ENCODE results near the gene IGF2.
"Not testable (repeated sequence)": the region's sequence is repeated elsewhere in the genome, so short reads cannot be mapped to it uniquely, and the experiment has no call there.

Gene IGF2

DNA sequence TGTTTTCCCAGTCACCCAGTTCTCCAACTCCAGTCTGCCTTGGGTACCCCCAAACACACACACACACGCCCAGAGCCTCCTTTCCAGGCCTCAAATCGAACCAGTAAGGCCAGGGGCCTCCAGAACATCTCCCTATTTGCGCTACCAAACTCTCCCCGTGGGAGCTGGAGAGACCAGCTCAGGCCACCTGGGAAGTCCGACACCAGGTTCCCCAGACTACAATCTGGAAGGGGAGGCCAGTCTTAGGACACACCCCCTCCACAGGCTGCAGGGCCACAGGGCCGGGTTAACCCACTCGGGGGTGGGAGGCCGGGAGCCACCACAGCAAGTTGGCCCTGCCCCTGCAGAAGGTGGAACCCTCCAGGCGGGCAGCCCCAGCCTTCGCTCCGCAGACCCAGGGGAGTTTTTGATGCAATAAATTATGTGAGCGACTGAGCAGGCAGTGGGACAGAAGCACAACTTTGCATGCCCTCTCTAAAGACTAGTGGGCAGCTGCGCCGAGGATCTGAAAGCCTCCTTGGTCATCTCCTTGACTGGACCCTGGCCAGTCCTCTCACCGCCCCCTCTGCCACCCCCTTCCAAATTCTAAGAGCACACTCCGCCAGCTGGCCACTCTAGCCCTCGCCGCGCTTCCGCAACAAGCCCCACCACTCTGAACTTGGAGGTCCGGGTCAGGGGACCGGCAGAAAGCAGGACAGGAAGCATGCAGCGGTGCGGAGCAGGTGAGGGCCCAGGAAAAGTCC lies 2.8 kb downstream of the IGF2 start:
- DNase-seq (ENCODE audit: low read depth in 2 of 2): no peak

DNA sequence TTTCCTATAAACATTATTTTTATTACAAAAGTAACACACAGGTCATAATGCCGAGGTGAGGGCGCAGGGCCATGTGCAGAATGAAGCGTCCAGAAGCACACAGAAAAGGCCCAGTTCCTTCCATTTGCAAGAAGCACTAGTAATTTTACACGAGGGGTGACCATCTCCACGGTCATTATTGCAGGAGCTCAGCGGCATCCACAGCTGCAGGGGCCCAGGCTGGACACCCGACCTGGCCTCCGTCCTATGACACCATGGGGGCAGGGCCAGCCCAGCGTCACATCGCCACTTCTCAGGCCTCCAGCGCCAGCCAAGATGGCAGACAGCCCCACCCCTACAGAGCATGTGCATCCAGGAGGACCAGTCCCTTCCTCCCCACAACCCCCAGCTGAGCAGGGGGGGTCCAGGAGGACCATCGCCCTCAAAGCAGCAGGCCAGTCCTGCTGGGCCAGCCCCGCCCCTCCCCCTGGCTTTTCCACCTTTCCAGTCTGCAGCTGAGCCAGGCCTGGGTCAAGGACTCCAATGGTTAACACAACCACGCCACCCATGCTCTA lies 3.5 kb downstream of the IGF2 start:
- DNase-seq (ENCODE audit: low read depth in 2 of 2): no peak

DNA sequence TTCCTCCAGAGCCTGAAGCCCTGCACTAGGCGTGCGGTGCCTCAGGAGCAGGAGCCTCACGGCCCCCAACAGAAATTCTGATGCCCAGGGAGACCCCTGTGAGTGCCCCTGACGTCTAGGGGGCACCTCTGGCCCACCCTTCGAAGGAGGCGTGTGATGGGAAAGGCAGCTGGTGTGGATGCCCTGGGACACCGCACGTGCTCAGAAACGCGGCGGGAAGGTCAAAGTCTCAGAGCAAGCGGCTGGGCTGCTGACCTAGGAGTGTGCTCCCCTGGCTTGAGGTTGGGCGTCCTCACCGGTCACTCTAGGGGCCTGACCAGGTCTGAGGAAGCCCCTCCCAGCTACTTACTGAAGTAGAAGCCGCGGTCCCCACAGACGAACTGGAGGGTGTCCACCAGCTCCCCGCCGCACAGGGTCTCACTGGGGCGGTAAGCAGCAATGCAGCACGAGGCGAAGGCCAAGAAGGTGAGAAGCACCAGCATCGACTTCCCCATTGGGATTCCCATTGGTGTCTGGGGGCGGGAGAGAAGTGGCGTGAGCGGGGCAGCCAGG lies 4.1 kb downstream of the IGF2 start:
- no peak for DNase-seq (ENCODE audit: low read depth in 2 of 2)

DNA sequence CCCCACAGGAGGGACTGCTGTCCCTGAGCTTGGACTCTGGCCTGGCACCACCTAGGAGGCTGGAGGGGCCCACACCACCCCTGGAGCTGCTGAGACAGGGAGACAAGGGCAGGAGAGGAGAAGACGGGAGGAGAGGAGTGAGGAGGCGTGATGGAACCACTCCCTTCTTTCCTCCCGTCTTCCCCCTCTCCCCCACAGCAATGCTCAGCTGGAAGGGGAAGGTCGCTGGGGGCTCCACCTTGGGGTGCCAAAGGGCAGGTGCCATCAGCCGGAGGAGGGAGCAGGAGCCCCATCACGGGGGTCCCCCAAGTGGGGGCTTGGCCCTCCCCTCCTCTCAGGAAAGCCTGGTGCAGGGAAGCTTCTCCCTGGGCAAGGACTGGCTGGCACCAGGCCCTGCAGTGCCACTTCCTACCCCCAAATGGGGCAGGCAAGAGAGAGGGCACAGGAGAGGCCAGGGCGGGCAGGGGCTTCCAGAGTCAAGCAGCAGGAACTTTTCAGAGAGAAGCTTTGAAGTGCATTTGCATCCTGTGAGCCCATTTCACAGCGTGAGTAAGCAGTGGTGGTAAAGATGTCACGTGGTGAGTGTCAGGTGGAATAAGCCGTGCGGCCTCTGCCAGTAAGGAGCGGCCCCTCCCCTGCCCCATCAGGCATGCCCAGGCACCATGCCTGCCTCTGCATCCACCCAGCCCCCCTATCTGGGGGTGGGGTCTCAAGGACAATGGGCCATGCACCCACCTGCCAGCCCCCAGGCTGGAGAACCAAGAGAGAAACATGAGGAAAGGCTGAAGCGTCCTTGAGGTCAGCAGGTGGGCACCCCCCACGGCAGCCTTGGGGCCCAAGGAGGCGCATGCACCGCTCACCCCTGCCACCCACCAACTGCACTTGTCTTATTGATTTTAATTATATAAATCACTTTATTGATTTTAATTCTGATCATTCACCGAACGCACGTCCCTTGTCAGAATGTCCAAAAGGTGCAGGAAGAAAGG lies 4.9 kb downstream of the IGF2 start:
- DNase-seq (ENCODE audit: low read depth in 2 of 2): no peak

DNA sequence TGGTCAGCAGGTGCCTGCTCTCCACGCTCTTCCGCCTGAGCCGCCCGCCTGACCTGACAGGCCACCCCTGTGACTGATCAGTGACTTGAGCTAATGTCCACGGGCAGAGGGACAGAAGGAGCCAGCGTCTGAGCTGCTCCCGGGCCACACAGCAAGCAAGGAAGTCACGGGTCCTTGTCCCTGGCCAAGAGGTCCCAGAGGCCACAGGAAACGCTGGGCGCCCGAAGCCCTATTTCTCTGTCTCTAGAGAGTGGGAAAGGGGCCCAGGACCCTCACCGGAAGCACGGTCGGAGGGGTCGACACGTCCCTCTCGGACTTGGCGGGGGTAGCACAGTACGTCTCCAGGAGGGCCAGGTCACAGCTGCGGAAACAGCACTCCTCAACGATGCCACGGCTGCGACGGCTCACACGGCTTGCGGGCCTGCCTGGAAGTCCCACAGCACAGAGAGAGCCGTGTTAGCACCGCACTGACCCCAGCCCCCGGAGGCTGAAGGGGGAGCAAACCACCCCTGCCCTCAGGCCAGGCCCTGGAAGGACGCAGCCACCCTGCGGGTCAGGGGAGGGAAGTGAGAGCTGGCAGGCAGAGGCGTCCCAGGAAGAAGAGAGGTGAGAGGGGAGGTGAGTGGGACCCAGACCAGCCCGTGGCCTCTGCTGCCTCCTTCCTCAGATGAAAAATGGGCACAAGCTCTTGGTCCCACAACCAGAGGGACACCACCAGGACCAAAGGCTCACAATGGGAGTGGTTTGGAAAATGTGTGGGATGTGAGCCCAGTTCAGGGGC lies 5.8 kb downstream of the IGF2 start:
- DNase-seq (ENCODE audit: low read depth in 2 of 2): no peak

DNA sequence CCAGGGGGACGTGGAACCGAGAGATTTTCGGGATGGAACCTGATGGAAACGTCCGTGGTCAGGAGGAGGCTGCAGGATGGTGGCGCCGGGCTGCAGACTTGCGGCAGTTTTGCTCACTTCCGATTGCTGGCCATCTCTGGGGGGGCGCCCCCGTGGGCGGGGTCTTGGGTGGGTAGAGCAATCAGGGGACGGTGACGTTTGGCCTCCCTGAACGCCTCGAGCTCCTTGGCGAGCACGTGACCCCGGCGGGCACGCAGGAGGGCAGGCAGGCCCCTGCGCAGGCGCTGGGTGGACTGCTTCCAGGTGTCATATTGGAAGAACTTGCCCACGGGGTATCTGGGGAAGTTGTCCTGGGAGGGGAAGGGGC lies 6.3 kb downstream of the IGF2 start:
- no peak for DNase-seq (ENCODE audit: low read depth in 2 of 2)

DNA sequence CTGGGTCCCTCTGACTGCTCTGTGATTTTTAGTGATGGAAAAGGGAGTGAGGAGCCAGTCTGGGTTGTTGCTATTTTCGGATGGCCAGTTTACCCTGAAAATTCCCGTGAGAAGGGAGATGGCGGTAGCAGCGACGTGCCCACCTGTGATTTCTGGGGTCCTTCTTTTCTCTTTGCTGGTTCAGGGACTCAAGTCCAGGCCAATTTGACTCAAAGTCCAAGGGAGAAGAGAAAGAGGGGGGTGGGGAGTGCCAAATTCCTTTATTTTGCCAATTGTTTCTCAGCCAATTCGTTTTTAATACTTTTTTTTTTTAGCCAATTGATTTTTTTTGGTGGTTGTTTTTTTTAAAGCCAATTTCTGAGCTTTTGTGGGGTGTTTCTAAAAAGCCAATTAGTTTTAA lies 6.9 kb downstream of the IGF2 start:
- DNase-seq (ENCODE audit: low read depth in 2 of 2): no peak

DNA sequence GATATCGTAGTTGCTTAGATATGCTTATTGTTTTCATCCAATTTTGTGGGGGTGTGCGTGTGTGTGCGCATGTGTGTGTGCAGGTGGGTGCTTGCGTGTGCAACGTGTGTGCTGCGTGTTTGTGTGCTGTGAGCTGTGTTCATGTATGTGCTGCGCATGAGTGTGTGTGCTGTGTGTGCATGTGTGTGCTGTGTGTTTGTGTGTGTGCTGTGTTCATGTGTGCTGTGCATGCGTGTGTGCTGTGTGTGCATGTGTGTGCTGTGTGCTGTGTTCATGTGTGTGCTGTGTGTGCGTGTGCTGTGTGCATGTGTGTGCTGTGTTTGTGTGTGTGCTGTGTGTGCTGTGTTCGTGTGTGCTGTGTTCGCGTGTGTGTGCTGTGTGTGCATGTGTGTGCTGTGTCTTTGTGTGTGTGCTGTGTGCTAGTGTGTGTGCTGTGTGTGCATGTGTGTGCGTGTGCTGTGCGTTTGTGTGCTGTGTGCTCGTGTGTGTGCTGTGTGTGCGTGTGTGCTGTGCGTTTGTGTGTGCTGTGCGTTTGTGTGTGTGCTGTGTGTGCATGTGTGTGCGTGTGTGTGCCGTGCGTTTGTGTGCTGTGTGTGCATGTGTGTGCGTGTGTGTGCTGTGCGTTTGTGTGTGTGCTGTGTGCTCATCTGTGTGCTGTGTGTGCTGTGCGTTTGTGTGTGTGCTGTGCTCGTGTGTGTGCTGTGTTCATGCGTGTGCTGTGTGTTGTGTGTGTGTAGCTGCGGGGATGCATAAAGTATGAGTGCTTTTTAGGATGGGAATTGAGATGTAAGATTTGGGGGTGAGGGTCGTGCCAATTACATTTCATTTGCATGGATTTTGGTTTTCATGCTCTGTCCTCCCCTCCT lies 7.6 kb downstream of the IGF2 start:
- no peak for DNase-seq (ENCODE audit: low read depth in 2 of 2)

DNA sequence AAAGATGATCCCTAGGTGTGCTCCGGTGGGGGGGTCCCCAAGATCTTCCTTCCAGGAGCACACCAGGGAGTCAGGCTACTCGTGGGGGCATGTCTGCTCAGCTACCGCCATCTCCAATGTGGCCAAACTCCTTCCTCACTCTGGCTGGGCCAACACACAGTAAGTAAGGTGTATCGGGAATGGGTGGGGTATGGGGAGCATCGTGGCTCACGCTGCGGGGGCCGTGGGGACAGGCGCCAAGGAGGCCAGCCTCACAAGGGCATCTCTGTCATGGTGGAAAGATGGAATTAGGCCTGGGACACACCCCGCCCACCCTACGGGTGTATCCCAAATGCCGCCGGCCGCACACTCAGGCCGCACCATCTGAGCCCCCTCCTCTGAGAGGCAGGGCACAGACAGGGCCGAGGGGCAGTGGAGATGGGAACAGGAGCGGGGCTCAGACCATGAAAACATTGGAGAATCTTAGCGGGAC lies 8.3 kb downstream of the IGF2 start:
- no peak for DNase-seq (ENCODE audit: low read depth in 2 of 2)

DNA sequence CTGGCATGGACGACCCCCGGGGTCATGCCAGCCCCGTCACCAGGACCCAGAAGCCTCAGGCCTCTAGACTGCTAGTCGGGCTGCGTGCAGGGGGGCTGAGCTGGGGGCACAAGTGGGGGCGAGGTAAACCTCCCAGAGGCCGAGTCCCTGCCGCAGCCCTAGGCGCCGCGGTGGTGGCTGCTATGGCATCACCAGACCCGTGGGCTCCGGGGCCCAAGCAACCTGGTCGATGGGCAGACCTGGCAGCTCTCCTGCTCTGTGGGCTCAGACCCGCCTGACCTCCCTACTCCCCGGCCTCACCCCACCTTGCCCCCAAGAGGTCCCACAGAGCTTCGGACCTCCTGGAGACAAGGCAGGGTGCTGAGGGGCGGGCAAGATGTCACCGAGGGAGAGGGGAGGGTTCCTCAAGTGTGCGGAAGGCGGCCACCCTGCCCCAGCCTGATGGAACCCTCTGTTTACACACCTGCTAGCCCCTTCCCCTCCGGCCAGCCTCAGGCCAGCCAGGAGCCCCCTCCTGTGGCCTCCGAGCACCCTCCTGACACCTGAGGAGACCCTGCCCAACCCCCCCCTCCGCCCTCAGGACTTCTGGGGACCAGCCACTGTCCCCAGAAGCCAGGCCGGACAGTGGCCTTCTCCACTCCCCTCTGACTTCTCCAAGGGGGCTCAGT lies 9.4 kb downstream of the IGF2 start:
- DNase-seq (ENCODE audit: low read depth in 2 of 2): no peak

DNA sequence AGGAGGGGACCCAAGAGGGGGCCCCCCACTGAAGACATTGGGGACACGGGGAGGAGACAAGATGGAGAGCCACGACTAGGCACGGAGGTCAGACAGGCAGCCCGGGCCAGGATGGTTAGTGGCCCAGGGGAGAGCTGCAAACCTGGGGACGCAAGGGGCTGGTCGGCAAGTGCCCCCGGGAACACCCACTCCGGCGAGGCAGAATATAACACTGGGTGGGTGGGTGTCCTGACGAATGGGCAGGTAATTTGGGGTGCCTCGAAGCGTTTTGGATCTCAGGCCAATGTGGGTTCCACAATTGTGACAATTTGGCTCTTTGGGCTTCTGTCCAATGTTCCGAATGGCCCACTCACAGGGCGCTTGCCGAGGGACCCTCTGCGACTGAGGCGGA lies 9.9 kb downstream of the IGF2 start:
- no peak for DNase-seq (ENCODE audit: low read depth in 2 of 2)

DNA sequence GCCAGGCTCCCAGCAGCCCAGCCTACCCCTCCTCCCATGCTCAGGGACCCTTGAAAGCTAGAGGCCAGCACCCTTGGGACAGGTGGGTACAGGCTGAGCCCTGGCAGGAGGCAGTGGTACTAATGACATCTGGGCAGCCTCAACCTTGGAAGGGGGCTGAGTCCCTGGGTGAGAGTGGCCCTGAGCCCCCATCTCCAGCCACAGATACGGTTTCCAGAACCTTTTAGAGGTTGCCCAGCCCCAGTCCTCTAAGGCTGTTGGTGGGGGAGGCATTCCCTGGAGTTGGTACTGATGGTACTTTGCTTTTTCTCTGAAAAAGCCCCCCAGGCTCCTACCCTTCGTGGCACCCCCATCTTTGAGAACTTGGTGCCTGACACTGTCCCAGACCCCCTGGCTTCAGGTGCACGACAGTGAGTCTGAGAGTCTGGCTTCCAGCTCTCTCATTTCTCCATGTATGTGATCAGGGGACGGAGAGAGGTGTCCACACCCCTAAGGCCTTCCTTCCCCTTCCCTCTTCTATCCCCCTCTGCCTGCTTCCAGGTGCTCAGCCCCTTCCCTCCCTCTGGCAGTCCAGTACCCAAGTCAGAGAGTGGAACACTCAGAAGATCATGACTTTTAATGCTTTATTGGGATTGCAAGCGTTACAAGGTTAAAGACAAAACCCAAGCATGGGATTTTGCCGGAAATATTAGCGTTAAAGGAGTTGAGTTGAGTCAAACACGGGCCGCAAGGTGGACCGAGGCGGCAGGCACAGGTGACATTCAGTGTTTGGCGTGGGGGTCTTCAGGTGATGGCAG lies 10.5 kb downstream of the IGF2 start:
- DNase-seq (ENCODE audit: low read depth in 2 of 2): no peak

DNA sequence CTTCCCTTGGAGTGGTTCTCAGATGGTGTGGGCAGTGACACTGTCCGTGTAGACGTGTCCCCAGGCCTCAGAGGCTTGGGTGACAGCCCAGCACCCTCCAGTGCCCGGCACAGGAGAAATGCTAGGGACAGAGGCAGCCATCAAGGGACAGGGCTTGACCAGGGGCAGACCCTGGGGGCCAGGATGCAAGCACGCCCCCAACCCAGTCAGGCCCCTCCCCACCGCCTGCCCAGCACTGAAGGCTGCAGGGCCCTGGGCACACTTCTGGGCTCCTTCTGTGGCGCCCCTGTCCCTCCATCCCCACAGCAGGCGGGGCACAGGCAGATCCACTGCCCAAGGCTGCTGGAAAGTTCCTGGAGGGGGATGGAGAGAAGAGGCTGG lies 11.1 kb downstream of the IGF2 start:
- DNase-seq (ENCODE audit: low read depth in 2 of 2): no peak

DNA sequence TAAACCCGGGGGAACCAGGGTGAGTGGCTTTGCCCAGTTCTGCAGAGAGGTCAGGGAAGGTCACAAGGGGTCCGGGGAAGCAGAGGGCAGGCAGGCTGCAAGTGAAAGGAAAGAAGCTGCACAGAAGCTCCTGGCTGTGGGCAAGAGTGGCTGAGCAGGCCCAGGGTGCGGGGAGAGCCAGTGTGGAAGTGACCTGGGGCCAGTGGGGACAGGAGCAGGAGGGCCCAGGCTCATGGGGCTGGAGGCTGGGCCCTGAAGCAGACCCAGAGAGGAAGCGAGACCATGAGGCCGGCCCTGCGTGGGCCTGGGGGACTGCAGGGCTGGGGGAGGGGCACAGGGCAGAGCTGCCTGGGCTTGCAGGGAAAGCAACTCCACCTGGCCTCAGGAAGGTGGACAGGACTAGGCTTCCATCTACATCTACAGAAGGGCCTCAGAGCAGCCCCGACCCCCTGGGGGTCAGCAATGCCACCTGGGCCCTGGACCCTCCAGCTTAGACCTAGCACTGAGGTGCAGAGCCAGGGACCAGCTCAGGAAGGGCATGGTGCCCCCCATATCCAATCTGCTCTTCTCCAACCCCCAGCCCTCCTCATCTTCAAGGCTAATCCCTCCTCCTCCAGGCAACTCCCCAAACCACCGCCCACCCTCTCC lies 11.6 kb downstream of the IGF2 start:
- no peak for DNase-seq (ENCODE audit: low read depth in 2 of 2)

DNA sequence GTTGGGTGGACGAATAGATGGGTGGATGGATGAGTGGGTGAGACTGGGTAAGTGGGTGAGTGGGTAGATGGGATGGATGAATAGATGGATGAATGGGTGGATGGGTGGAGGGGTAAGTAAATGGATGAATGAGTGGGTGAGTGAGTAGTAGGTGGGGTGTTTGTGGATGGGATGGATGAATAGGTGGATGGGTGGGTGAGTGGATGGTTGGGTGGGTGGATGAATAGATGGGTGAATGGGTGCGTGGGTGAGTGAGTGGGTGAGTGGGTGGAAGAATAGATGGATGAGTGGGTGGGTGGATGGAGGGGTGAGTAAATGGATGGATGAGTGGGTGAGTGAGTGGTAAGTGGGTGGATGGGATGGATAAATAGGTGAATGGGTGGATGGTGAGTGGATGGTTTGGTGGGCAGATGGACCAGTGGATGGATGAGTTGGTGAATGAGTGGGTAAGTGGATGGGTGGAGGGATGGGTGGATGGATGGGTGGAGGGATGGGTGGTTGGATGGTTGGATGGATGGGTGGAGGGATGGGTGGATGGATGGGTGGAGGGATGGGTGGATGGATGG lies 12.6 kb downstream of the IGF2 start:
- DNase-seq (ENCODE audit: low read depth in 2 of 2): no peak

DNA sequence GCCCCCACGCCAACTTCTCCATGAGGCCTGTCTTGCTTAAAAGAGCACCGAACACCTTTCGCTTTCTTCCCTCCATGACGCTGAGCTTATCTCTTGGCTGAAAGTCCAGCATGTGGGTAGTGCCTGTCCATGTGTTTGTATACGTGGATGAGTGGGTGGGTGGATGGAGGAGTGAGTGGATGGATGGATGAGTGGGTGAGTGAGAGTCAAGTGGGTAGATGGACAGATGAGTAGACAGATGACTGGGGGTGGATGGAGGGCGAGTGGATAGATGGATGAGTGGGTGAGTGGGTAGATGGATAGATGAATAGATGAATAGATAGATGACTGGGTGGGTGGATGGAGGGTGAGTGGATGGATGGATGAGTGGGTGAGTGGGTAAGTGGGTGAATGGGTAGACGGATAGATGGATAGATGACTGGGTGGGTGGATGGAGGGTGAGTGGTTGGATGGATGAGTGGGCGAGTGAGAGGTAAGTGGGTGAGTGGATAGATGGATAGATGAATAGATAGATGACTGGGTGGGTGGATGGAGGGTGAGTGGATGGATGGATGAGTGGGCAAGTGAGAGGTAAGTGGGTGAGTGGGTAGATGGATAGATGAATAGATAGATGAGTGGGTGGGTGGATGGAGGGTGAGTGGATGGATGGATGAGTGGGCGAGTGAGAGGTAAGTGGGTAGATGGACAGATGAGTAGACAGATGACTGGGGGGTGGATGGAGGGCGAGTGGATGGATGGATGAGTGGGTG lies 14.3 kb downstream of the IGF2 start:
- not testable (repeated sequence) for DNase-seq (ENCODE audit: low read depth in 2 of 2)

DNA sequence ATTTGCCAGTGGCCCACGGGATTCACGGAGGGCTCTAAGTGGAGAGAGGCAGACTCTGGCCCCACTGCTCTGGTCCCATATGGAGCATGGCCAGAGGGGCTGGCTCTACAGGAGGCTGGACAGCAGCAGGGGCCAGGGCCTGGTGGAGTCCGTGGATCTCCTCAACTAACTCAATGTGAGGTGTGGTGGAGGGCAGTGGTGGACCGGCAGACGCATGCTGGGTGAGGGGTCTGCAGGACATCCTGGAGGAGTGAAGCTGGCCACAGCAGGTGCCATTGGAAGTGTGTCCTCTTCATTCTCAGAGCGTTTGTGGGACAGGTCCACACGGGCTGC lies 15.6 kb downstream of the IGF2 start:
- no peak for DNase-seq (ENCODE audit: low read depth in 2 of 2)

All from stimulated activated CD8-positive, alpha-beta memory T cell treated with anti-CD3 and anti-CD28 coated beads, Interleukin-7, amount 100 ng/mL, for 1 hour (primary cell).